ENCODE measurements around the gene CCDC60.
A peak's percentile ranks its signal among the peaks of the same experiment; 100 is the strongest.

Gene CCDC60

GRCh38 chr12:119393677-119394076 is 59.1 kb downstream of the CCDC60 start:
- DNase-seq: no peak

GRCh38 chr12:119397540-119397939 is 63.0 kb downstream of the CCDC60 start:
- DNase-seq: no peak

DNA sequence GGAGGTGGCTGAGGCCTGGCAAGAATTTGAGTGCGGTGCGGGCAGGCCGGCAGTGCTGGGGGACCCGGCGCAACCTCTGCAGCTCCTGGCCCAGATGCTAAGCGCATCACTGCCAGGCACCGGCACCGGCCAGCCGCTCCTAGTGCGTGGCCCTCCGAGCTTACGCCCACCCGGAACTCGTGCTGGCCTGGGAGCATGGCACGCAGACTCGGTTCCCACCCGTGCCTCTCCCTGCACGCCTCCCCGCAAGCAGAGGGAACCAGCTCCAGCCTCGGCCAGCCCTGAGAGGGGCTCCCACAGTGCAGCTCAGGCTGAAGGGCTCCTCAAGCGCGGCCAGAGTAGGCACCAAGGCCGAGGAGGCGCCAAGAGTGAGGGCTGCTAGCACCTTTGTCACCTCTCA is 63.7 kb downstream of the CCDC60 start:
- no peak for DNase-seq

DNA sequence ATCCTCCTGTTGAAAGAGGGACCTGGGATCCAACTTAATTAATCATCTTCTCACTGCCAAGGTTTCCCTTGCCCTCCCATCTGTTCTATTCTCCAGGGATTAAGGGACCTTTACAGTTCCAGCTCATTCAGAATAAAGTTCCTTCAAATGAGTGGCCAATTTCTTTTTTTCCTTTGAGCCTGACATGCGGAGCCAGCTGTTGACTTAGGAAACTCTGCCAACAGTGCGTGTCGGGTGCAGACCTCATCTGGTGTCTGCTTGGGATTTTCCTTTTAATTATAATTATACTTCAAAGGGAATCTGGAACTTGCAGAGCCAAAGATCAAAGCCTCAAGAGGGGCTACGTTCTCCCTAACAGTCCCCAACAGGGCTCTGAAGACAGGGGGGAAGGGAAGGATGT is 64.8 kb downstream of the CCDC60 start:
- peak; percentile 98 for DNase-seq

DNA sequence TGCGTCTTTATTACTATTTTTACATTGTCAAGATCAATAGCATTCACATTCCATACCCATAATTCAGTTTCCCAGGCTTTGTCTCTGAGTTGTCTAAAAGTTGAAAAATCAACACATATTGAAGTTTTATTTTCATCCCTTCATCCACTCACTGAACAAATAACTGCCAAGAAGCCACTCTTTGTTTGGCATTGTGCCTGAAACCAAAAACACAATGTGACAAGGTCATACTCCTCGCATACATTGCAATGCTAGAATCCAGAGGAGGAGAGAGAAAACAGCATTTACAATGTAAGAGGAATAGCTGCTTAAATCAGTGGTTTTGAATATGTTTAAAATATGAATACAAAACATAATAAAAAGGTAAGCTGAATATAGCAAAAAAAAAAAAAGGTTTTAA is 71.8 kb downstream of the CCDC60 start:
- DNase-seq: no peak

DNA sequence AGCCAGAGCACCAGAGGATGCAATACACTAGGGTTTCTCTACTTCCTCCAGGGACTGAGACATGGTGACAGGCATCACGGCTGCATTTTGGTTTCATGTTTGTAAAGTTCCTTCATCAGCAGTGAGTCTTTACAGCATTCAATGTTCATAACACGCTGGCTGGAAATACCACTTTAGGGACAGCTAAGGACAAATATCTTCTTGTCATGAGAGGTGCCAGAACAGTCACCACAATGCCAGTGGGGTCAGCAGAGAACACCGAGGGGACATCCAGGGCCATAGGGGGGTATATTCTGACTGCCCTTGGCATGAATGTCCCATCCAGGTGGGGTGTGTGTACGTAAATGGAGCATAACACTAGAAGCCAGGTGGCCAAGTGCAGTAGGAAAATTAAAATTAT is 72.3 kb downstream of the CCDC60 start:
- DNase-seq: no peak

DNA sequence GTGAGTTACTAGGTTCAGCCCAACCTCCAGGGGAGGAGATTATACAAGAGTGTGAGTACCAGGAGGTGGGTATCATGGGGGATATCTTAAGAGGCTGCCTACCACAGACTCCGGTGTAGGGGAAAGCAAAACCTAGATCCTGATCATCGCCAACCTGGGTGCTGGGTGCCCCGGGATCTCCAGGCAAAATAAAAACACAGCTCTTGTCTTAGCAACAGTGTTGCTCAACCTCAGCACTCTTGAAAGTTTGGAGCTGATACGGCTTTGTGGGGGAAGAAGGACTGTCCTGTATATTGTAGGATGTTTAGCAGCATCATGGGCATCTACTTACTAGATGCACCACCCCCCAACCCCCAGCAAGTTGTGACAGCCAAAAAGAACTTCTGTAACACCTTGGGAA is 74.5 kb downstream of the CCDC60 start:
- no peak for DNase-seq

- DNase-seq: no peak
Measured at GRCh38 chr12:119410396-119410795, 75.9 kb downstream of the CCDC60 start.

- no peak for DNase-seq
Measured at GRCh38 chr12:119412306-119412705, 77.8 kb downstream of the CCDC60 start.

GRCh38 chr12:119412811-119413794 is 78.6 kb downstream of the CCDC60 start:
- peak; percentile 58 for DNase-seq

- DNase-seq: no peak
Measured at GRCh38 chr12:119415714-119416113, 81.2 kb downstream of the CCDC60 start.

DNA sequence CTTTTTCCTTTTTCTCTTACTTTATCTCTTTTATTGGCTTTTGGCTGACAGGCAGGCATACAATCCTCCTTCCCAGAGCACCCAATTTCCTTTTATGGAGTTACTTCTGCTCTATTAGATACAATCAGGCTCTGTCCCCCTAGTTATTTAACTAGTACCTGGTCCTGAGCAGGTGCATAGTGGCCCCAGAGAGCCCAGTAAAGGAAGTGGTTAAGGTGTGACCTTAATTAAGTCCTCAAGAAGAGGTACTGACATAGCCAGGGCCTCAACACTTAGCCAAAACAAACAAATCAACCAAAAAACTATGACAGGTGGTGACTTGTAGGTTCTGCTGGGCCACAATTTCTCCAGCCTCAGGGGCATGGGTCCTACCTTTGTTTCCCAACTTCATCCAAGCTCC is 82.9 kb downstream of the CCDC60 start:
- no peak for DNase-seq

DNA sequence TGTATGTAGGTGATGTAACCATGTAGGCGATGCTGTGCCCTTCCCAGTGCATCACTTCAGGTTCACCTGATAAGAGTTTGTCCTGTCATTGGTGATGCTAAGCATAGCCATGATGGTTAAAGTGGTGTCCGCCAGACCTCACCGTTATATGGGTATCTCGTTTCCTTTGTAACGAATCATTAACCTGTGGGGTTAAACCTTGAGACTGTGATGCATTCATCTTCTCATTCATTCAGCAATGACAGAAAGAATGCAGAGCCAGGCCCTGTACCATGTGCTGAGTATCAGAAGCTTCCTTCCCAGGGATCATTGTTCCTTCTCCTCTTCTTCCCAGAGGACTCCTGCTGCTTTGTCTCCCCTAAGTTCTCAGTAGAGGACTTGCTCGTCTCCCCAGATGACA is 84.9 kb downstream of the CCDC60 start:
- DNase-seq: no peak

DNA sequence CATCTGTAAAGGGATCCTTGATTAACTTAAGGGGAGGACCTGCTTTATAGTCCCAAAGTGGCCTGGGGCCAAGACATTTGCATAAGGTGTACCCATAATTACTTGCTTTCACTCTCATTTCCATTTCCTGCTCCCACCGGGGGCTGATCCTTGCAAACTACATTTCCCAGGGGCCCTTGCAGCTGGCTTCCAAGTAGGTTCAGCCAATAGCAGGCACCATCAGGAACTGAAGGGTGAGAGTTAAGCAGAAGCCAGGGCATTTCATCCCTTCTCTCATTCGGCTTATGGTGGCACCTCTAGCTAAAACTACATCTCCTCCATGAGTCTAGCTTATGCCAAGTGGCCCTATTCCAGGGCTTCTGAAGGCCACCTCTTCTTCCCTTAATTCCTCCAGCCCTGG is 88.8 kb downstream of the CCDC60 start:
- DNase-seq: no peak

- DNase-seq: no peak
Measured at GRCh38 chr12:119425623-119426022, 91.1 kb downstream of the CCDC60 start.

GRCh38 chr12:119431151-119431550 is 96.6 kb downstream of the CCDC60 start:
- no peak for DNase-seq

GRCh38 chr12:119432949-119433348 is 98.4 kb downstream of the CCDC60 start:
- DNase-seq: no peak

DNA sequence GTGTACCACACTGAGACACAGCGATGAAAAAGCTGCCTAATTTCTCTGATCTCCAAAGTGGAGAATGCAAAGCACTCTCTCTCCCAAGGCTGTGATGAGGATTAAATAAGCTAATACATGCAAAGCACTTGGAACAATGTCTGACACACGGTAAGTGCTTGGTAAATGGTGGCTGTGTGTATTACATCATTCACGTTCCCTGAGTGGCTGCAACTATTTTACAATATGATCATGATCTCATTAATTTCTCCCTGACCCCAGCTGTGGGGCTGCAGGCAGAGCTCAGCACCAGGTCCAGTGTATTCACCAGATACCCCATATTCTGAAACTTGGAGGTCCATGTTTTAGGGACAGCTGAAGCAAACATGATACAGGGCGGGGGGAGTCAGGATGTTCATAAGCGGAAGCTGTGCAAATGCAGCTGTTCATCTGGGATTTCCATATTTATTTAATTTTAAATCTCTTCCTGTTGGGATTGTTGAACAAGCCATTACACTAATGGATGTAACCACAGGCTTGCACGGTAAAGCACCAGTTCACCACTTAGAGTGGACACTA is 106.4 kb downstream of the CCDC60 start:
- DNase-seq: no peak

DNA sequence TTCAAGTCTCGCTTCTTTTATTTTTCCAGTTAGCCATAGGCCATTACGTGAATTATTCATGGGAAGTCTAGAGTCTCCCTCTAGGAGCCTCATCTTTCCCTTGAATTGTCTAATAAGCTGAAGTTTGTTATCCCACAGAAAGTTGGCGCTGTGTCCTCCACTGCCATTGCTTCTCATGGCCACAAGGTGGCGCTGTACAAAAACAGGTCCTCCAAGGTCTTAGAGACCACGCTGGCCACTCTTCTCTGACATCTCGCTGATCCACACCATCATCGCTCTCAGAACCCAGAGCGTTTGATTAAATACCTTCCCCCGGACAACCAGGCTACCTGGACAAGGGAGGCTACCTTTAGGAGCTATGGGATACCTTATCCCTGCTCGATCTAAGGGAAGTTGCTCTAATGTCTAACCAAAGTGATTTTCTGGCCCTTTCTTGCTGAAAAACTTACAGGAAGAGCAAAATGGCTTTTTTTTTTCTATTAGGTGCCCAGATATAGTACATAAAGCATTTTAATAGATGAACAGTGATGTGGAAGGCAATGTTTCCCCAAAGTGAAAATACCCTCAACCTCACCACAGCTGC is 110.0 kb downstream of the CCDC60 start:
- DNase-seq: peak; percentile 58

DNA sequence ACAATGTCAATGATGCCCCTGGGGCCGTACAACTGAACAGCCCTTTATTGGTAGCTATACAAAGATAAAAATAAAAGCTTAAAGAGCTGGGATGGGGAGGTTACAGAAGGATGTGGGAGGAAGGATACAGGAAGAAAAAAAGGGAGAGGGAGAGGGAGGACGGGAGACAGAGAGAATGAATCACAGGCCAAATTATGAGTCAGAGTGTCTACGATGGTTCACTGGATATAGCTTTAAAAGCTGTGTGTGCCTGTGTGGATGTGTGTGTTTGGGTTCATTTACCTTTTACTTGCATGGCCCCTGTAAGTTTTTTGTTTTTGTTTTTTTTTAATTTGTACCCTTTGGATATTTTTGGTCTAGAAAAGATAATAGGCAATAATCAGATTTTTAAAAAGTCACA is 111.9 kb downstream of the CCDC60 start:
- DNase-seq: no peak

DNA sequence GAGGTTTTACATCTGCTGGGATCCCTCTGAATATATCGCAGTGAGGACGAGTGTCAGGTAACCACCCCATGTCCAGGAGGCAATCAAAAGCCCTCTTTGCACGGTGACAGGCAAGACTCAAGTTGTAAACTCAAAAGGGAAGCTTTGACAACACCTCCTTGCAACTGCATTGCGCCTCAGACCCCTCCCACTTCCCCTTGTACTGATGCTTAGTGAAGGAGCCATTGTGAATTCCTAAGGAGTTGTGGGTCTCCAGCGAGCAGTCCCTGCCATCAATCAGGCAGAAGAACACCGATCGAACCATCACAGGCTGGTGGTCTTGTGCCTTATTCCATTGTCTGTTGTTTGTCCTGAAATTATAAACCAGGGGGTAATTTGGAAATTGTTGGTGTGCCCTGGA is 112.6 kb downstream of the CCDC60 start:
- DNase-seq: no peak

- no peak for DNase-seq
Measured at GRCh38 chr12:119447618-119448017, 113.1 kb downstream of the CCDC60 start.

GRCh38 chr12:119448611-119449131 is 114.1 kb downstream of the CCDC60 start:
- DNase-seq: no peak

DNA sequence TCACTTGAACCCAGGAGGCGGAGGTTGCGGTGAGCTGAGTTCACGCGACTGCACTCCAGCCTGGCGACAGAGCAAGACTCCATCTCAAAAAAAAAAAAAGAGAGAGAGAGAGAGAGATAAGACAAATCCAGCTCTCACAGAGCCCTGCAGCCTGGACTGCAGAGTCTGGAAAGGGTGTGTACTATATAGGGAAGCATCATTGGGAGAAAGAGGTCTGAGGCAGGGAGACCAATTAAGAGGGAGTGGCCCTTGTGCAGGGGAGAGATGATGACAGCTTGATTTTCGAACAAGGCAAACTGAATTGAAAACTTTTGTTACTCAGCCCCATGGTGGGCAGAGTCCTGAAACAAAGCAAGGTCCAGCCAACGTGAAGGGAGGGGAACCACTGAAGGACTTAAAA is 116.2 kb downstream of the CCDC60 start:
- DNase-seq: no peak

All from NCI-H524 treated with DMSO at 0.1 percent for 48 hours (cell line).